Measurements from ENCODE around the gene GIPC1. TPM values are rescaled to one million over a fixed set of nuclear protein-coding genes. Genes with fewer than 3 reads are reported as not detected.

The GIPC1 gene
- total RNA-seq, 1 experiment from 2014 or later = 205 TPM

DNA sequence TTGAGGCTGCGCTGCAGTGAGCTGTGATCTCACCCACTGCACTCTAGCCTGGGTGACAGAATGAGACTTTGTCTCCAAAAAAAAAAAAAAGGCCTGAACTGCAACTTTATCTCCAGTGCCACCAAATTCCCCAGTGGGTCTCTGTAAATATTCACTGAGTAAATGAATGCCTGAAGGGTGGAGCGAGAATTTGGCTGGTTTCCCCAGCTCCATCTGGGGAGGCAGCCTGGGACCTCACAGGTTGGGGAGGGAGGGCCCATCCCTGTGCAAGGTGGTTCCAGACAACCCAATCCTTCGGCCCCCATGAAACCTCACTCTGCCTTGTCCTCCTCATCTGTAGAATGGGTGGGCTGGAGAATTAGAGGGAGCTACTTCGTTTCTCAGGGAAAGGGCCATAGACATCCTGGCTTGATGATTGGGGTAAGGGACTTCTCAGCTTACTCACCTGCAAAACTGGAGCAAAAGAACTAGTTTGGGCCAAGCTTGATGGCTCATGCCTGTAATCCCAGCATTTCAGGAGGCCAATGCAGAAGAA, 67.0 kb downstream of the GIPC1 start:
- H3K36me3 ChIP-seq (ENCODE audit: low read depth) = no peaks in the 10 kb centered on the region
- peaks cover 24% of the 10 kb centered on the region; the same call in 1 of the 2 replicates for H3F3A ChIP-seq (ENCODE audit: insufficient read depth, low read depth)
- intact Hi-C loops (cut with micrococcal nuclease; ENCODE audit: unreplicated experiment) = no loop called here
- H3K4me1 ChIP-seq (replicated peaks; ENCODE audit: insufficient read depth) = peaks cover 6% of the 10 kb centered on the region
- TF ChIP-seq CTCF (conservative IDR thresholded peaks at IDR 0.05) (no peak), EZH2 (IDR thresholded peaks at IDR 0.05; ENCODE audit: low read depth) (no peak)
- no peaks in the 10 kb centered on the region for H3K9me3 ChIP-seq (ENCODE audit: insufficient read depth, low read depth)
- no peak overlapping the region for H3K4me2 ChIP-seq
- H4K20me1 ChIP-seq (ENCODE audit: insufficient read depth) = no peaks in the 10 kb centered on the region
- H2AFZ ChIP-seq = no peak overlapping the region
- H3K79me2 ChIP-seq (ENCODE audit: low read depth) = peaks cover 5% of the 10 kb centered on the region
- no peak overlapping the region for H3K4me3 ChIP-seq
- H3K9me2 ChIP-seq (ENCODE audit: insufficient read depth) = no peaks in the 10 kb centered on the region
- no TSS peak for BruUV-seq (replicated peaks)
- H3K27me3 ChIP-seq (ENCODE audit: insufficient read depth, low read depth) = no peaks in the 10 kb centered on the region; the same call in 1 of the 2 replicates
- no peak overlapping the region for H3K27ac ChIP-seq
- CTCF ChIA-PET = interaction anchor here (0.6 kb wide), 1 partner anchor 184 kb away, joined by 3 read pairs; no protein-coding TSS in a partner anchor
- POLR2A ChIA-PET (ENCODE audit: unreplicated experiment) = no interaction called here
- DNase-seq = no peak

Small RNAs within 50 kb of the gene (microRNA-seq; reads per million reads assigned to microRNA genes)
- gene MIR639 (ENCODE audit: borderline number of aligned reads, borderline replicate concordance) = not detected

Other genes starting within 250 kb of the GIPC1 start
- gene ADGRE5, start 114.7 kb downstream of the GIPC1 start, total RNA-seq (2021) = 61.1 and 68.2 TPM in 2 replicates
- 66.5 and 67.4 TPM in 2 replicates for gene DDX39A, start 76.8 kb downstream of the GIPC1 start, total RNA-seq (2021)
- gene PKN1, start 62.8 kb downstream of the GIPC1 start, total RNA-seq (2021) = 257 and 417 TPM in 2 replicates
- gene PTGER1, start 20.8 kb downstream of the GIPC1 start, total RNA-seq (2021) = 1.4 TPM in 2 replicates
- gene DNAJB1, start 22.3 kb upstream of the GIPC1 start, total RNA-seq (2021) = 159 and 199 TPM in 2 replicates
- gene TECR, start 33.5 kb upstream of the GIPC1 start, total RNA-seq (2021) = 212 and 294 TPM in 2 replicates
- 192 and 248 TPM in 2 replicates for gene NDUFB7, start 75.9 kb upstream of the GIPC1 start, total RNA-seq (2021)
- not detected in 2 replicates for gene CLEC17A, start 87.0 kb upstream of the GIPC1 start, total RNA-seq (2021)
- gene ADGRE3, start 178.7 kb upstream of the GIPC1 start, total RNA-seq (2021) = not detected in 2 replicates
- gene ZNF333, start 193.9 kb upstream of the GIPC1 start, total RNA-seq (2021) = 10.1 and 10.5 TPM in 2 replicates

Data from PC-9 (cell line).